GM23338 (cell line): Measurements from ENCODE around the gene GNB2.

Experiments used
- TF ChIP-seq, protein P1 (sequence below): IDR thresholded peaks from one replicate; pipeline ENCODE4 v1.6.1; 2018; ENCODE audit warnings: antibody characterized with exemption; ENCODE audit not compliant: unreplicated experiment
- TF ChIP-seq, protein P2 (sequence below), 2 experiments: fragments of 200-600 bp in 1 of 2; sonication (generic) in 1 of 2; conservative IDR thresholded peaks; 2 replicates each; pipeline versions ENCODE4 v1.5.1 to v1.6.1; 2016 to 2017; ENCODE audit warnings: antibody characterized with exemption in 2 of 2, low read depth in 2 of 2, mild to moderate bottlenecking in 2 of 2, moderate library complexity in 1 of 2

DNA sequence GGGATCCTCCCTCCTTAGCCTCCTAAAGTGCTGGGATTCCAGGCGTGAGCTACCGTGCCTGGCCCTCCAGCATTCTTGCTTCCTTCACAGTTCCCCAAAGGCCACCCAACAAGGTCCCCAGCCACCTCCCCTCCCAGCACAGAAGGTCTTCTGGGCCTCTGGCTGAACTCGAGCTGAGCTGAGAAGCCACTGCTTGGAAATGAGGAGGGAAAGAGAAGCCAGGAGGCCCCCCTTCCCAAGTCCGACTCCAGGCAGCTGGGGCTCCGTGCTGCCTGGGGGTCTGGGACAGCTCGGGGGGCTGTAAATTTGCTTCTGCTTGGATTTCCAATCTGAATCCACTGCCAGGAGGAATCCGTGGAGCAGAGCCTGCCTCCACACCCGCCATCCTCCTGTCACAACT lies 41.2 kb downstream of the GNB2 start:
- TF ChIP-seq, protein P1, sequence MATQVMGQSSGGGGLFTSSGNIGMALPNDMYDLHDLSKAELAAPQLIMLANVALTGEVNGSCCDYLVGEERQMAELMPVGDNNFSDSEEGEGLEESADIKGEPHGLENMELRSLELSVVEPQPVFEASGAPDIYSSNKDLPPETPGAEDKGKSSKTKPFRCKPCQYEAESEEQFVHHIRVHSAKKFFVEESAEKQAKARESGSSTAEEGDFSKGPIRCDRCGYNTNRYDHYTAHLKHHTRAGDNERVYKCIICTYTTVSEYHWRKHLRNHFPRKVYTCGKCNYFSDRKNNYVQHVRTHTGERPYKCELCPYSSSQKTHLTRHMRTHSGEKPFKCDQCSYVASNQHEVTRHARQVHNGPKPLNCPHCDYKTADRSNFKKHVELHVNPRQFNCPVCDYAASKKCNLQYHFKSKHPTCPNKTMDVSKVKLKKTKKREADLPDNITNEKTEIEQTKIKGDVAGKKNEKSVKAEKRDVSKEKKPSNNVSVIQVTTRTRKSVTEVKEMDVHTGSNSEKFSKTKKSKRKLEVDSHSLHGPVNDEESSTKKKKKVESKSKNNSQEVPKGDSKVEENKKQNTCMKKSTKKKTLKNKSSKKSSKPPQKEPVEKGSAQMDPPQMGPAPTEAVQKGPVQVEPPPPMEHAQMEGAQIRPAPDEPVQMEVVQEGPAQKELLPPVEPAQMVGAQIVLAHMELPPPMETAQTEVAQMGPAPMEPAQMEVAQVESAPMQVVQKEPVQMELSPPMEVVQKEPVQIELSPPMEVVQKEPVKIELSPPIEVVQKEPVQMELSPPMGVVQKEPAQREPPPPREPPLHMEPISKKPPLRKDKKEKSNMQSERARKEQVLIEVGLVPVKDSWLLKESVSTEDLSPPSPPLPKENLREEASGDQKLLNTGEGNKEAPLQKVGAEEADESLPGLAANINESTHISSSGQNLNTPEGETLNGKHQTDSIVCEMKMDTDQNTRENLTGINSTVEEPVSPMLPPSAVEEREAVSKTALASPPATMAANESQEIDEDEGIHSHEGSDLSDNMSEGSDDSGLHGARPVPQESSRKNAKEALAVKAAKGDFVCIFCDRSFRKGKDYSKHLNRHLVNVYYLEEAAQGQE = no peak
- TF ChIP-seq, protein P2, sequence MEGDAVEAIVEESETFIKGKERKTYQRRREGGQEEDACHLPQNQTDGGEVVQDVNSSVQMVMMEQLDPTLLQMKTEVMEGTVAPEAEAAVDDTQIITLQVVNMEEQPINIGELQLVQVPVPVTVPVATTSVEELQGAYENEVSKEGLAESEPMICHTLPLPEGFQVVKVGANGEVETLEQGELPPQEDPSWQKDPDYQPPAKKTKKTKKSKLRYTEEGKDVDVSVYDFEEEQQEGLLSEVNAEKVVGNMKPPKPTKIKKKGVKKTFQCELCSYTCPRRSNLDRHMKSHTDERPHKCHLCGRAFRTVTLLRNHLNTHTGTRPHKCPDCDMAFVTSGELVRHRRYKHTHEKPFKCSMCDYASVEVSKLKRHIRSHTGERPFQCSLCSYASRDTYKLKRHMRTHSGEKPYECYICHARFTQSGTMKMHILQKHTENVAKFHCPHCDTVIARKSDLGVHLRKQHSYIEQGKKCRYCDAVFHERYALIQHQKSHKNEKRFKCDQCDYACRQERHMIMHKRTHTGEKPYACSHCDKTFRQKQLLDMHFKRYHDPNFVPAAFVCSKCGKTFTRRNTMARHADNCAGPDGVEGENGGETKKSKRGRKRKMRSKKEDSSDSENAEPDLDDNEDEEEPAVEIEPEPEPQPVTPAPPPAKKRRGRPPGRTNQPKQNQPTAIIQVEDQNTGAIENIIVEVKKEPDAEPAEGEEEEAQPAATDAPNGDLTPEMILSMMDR (conservative IDR thresholded peaks at IDR 0.05; ENCODE audit: low read depth in 2 of 2) = no peak
